Right lobe of liver (tissue), 4 donors: ENCODE data around the gene TSC22D1.

Experiments
- POLR2A ChIP-seq: fragments of 450-650 bp; IDR thresholded peaks from one replicate; pipeline ENCODE4 v1.6.1; 2017; ENCODE audit warnings: antibody characterized with exemption, mild to moderate bottlenecking
- TF ChIP-seq, protein P1 (sequence below), 4 donors: fragments of 200-600 bp in 3 of 4; fragments of 450-650 bp in 1 of 4; IDR thresholded peaks; one replicate each; pipeline versions ENCODE4 v1.5.1 to v1.8.0; 2016 to 2022; ENCODE audit warnings: antibody characterized with exemption in 4 of 4, mild to moderate bottlenecking in 2 of 4
- donor health status: DM: no; HTN: no; CAD: no.
- donor health status: DM: no; HTN: no; CAD: no.
- donor health status: DM: no; HTN: yes; CAD: no.

GRCh38 chr13:44410328-44410859 is 165.7 kb downstream of the TSC22D1 start:
- TF ChIP-seq, protein P1, sequence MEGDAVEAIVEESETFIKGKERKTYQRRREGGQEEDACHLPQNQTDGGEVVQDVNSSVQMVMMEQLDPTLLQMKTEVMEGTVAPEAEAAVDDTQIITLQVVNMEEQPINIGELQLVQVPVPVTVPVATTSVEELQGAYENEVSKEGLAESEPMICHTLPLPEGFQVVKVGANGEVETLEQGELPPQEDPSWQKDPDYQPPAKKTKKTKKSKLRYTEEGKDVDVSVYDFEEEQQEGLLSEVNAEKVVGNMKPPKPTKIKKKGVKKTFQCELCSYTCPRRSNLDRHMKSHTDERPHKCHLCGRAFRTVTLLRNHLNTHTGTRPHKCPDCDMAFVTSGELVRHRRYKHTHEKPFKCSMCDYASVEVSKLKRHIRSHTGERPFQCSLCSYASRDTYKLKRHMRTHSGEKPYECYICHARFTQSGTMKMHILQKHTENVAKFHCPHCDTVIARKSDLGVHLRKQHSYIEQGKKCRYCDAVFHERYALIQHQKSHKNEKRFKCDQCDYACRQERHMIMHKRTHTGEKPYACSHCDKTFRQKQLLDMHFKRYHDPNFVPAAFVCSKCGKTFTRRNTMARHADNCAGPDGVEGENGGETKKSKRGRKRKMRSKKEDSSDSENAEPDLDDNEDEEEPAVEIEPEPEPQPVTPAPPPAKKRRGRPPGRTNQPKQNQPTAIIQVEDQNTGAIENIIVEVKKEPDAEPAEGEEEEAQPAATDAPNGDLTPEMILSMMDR (IDR thresholded peaks at IDR 0.05), result no peak
- TF ChIP-seq POLR2A, result no peak
